ENCODE measurements around the gene DYNC1I1.

Gene DYNC1I1

GRCh38 chr7:96061844-96062243 lies 289.5 kb downstream of the DYNC1I1 start:
- in situ Hi-C loops (cut with HindIII; ENCODE audit: low sequenced_read_pairs): no loop called here

- in situ Hi-C loops (cut with HindIII; ENCODE audit: low sequenced_read_pairs): no loop called here
Measured at GRCh38 chr7:96067321-96067720, 295.0 kb downstream of the DYNC1I1 start.

GRCh38 chr7:96069401-96069800 lies 297.0 kb downstream of the DYNC1I1 start:
- in situ Hi-C loops (cut with HindIII; ENCODE audit: low sequenced_read_pairs): no loop called here

GRCh38 chr7:96074871-96075270 lies 302.5 kb downstream of the DYNC1I1 start:
- in situ Hi-C loops (cut with HindIII; ENCODE audit: low sequenced_read_pairs): no loop called here

GRCh38 chr7:96075510-96076349 lies 303.4 kb downstream of the DYNC1I1 start:
- in situ Hi-C loops (cut with HindIII; ENCODE audit: low sequenced_read_pairs): no loop called here

- in situ Hi-C loops (cut with HindIII; ENCODE audit: low sequenced_read_pairs): no loop called here
Measured at GRCh38 chr7:96076350-96076707, 304.0 kb downstream of the DYNC1I1 start.

GRCh38 chr7:96080027-96080426 lies 307.7 kb downstream of the DYNC1I1 start:
- in situ Hi-C loops (cut with HindIII; ENCODE audit: low sequenced_read_pairs): loop anchor here (10.0 kb wide), 1 partner anchor 955 kb away; no protein-coding TSS in a partner anchor

GRCh38 chr7:96084881-96085553 lies 312.7 kb downstream of the DYNC1I1 start:
- in situ Hi-C loops (cut with HindIII; ENCODE audit: low sequenced_read_pairs): loop anchor here (10.0 kb wide), 1 partner anchor 950 kb away; no protein-coding TSS in a partner anchor

GRCh38 chr7:96085953-96086352 lies 313.6 kb downstream of the DYNC1I1 start:
- in situ Hi-C loops (cut with HindIII; ENCODE audit: low sequenced_read_pairs): loop anchor here (10.0 kb wide), 1 partner anchor 949 kb away; no protein-coding TSS in a partner anchor

- in situ Hi-C loops (cut with HindIII; ENCODE audit: low sequenced_read_pairs): loop anchor here (10.0 kb wide), 1 partner anchor 946 kb away; no protein-coding TSS in a partner anchor
Measured at GRCh38 chr7:96088579-96088978, 316.2 kb downstream of the DYNC1I1 start.

GRCh38 chr7:96089511-96089910 lies 317.2 kb downstream of the DYNC1I1 start:
- in situ Hi-C loops (cut with HindIII; ENCODE audit: low sequenced_read_pairs): loop anchor here (10.0 kb wide), 1 partner anchor 945 kb away; no protein-coding TSS in a partner anchor

GRCh38 chr7:96090756-96091155 lies 318.4 kb downstream of the DYNC1I1 start:
- in situ Hi-C loops (cut with HindIII; ENCODE audit: low sequenced_read_pairs): no loop called here

GRCh38 chr7:96093435-96093834 lies 321.1 kb downstream of the DYNC1I1 start:
- in situ Hi-C loops (cut with HindIII; ENCODE audit: low sequenced_read_pairs): no loop called here

- in situ Hi-C loops (cut with HindIII; ENCODE audit: low sequenced_read_pairs): no loop called here
Measured at GRCh38 chr7:96097835-96098234, 325.5 kb downstream of the DYNC1I1 start.

- in situ Hi-C loops (cut with HindIII; ENCODE audit: low sequenced_read_pairs): no loop called here
Measured at GRCh38 chr7:96100737-96101136, 328.4 kb downstream of the DYNC1I1 start.

GRCh38 chr7:96102096-96102811 lies 329.9 kb downstream of the DYNC1I1 start:
- in situ Hi-C loops (cut with HindIII; ENCODE audit: low sequenced_read_pairs): no loop called here

GRCh38 chr7:96104984-96105383 lies 332.6 kb downstream of the DYNC1I1 start:
- in situ Hi-C loops (cut with HindIII; ENCODE audit: low sequenced_read_pairs): no loop called here

GRCh38 chr7:96111405-96111804 lies 339.1 kb downstream of the DYNC1I1 start:
- in situ Hi-C loops (cut with HindIII; ENCODE audit: low sequenced_read_pairs): no loop called here

GRCh38 chr7:96114190-96114589 lies 341.8 kb downstream of the DYNC1I1 start:
- in situ Hi-C loops (cut with HindIII; ENCODE audit: low sequenced_read_pairs): no loop called here

GRCh38 chr7:96116173-96116572 lies 343.8 kb downstream of the DYNC1I1 start:
- in situ Hi-C loops (cut with HindIII; ENCODE audit: low sequenced_read_pairs): no loop called here

- in situ Hi-C loops (cut with HindIII; ENCODE audit: low sequenced_read_pairs): no loop called here
Measured at GRCh38 chr7:96118449-96119001, 346.2 kb downstream of the DYNC1I1 start.
